Middle frontal gyrus (tissue), 1 donor: ENCODE results near the gene FXYD3.

Source experiments
- DNase-seq: peaks from one replicate; pipeline ENCODE4 v3.0.0-alpha.2; 2015; ENCODE audit warnings: low spot score; ENCODE audit errors: extremely low spot score

FXYD3 gene

DNA sequence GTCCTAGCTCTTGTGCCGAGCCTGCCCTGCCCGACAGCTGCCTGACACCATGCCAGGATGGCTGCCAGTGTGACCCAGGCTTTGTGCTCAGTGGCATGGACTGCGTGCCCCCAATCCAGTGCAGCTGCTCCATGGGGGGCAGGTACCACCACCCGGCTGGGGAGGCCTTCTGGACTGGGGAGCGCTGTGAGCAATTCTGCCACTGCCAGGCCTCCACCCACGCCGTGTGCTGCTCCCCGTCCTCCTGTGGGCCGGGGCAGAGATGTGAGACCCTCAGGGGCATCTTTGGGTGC, 9.4 kb upstream of the FXYD3 start:
- peak; percentile 50 for DNase-seq

DNA sequence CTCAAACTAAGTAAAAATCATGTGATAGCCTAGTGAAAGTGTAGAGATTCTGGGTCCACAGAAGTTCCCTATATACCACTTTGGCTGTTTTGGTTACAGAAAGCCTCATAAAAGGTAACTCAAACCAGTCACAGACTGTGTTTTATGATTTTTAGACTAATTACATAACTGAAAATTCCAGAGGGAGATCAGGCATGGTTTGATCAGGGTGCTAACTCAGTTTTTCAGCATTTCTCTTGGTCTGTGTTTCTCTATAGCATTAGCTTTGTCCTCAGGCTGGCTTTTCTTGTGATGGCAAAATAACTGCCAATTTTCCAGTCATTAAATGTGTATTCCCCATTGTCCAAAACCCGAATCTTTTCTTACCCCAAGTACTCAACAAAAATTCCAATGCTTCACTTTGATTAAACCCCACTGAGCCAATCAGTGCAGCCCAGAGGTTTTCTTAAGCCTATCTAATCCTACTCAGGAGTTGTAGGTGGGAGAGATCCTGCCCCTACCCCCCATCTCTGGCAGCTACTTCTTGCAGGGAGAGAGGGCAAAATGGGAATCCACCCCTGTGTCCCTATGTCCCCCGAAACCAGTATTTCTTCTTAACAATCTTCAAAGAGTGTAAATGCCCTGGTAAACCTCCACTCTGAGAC, 8.6 kb upstream of the FXYD3 start:
- DNase-seq = no peak

DNA sequence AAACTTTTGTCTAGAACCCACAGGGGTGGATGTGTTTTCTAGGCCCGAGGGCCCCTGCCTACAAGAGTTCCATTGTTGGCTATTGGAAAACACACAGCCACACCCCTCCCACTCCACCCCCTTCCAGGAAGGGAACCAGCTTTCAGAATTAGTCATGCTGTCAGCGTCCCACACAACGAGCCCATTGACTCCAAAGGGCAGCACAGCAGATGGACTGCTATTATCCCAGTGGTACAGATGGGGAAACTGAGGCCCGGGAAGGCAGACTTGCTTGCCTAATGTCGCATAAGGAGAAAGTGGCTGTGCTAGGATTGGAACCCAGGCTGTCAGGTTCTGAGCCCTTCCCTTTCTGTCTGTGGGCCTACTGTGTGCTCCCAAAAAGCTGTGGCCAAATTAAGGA, 8.1 kb upstream of the FXYD3 start:
- peak; percentile 71 for DNase-seq

DNA sequence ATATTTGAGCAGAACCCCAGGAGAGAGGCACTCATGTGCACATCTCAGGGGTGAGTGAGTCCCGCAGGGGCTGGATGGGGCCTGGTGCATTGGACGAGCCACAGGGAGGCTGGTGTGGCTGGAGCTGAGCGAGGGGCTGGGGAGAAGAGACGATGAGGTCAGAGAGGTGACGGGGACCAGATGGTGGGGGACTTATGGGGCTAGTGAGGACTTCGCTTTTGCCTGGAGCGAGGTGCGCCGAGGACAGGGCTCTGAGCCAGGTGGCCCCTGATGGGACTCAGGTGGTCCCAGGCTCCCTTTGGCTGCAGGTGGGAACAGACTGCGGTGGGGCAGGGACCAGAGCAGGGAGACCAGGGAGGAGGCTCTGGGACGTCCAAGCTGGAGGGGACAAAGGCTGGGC, 6.9 kb upstream of the FXYD3 start:
- no peak for DNase-seq

DNA sequence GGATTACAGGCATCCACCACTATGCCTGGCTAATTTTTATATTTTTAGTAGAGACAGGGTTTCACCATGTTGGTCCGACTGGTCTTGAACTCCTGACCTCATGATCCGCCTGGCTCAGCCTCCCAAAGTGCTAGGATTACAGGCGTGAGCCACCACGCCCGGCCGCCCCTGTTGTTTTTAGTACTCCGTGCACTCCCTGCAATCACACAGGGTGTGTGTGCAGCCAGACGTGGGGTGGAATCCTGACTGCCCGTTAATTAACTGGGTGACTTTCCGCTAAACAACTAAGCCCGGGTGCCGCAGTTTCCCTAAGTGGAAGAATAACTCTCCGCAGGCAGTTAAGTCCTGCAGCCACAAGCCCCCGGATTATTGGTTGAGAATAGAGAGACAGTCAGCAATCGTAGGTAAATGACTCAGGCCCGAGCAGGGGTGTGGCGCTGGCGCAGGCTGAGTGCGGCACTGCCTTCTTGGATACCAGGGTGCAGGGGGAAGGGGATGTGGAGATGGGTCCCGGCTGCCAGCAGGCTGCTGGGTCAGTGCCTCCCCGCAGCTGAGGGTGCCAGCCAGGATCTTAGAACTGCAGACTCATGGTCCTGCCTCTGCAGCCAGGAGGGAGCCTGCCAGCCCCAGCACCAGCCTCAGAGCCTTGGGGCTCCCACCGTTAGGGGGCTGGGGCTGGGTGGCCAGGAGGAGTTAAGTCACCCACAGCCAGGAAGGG, 6.1 kb upstream of the FXYD3 start:
- DNase-seq = no peak

DNA sequence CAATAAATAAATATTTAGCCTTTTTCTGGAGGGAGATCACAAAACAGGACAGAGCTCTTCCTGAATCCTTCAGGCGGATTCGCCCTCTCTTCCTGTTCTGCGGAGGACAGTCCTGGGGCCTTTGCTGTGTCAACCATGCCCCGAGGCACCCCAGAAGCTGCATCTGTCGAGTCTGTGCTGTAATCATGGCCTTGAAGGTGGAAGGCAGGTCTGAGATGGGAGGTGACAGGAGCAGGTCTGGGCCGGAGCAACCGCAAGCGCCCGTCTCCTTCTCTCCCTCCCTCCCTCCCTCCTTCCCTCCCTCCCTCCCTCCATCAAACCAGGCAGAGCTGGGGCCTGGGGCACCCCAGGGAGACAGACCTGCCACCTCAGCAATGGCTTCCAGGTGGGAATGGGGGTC, 4.6 kb upstream of the FXYD3 start:
- no peak for DNase-seq

DNA sequence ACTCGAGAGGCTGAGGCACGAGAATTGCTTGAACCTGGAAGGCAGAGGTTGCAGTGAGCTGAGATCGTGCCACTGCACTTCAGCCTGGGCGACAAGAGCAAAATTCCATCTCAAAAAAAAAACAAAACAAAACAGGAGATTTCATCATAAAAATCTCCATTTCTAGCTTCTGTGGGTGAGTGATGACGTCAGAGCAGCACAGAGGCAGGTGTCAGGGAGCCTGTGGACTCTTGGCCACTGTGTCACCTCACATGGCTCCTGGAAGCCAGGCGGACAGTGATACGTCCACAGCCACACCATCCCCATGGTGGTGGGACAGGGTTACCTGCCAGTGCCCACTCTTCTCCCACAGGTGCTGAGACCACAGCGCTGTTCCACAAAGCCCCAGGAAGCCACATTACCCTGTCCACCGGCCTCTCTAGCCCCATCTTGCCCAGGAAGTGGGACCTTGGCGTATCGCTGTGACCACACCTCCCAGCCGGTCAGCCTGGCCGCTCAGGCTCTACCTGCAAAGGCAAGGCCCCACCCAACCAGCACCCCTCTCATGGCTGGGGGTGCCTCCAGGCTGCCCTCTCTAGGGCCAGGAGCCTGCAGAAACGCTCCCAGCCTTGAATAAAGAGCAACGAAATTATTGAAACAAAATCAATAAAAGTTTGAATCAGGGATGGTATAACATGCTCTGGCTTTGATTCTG, 2.5 kb upstream of the FXYD3 start:
- DNase-seq = no peak

DNA sequence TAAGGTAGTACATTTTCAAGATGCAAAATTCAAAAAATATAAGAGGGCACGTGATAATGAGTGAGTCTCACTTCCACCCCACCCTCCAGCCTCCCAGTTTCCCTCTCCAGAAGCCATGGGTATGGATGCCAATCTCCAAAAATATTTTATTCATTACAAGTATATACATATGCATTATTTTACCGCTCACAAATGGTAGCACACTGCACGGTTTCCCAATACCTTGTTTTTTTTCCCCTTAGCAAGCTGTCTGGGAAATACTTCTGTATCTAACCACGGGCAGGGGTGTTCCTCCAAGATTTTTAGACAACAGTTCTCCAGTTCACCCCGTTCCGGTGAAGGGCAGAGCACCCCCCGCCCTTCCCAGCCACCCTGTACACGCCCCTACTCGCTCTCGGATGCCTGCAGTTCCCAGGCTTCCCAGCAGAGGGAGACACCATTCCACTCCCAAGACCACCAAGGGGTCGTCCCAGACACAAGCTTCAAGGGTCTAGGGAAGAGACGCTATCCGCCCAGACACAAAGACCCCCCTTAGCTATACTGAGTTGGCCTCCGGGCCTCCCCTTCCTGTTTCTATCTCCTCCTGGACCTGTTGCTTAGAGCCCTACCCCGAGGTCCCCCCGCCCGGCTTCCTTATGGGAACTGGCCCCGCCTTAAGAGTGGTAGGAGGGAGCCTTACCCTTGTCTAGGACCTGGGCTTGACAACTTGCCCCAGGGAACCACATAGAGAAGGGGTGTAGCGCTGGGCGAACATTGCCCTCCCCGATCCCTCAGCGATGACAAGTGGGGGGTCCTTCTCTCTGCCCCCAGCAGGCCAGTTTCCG, 1.1 kb upstream of the FXYD3 start:
- DNase-seq = no peak

DNA sequence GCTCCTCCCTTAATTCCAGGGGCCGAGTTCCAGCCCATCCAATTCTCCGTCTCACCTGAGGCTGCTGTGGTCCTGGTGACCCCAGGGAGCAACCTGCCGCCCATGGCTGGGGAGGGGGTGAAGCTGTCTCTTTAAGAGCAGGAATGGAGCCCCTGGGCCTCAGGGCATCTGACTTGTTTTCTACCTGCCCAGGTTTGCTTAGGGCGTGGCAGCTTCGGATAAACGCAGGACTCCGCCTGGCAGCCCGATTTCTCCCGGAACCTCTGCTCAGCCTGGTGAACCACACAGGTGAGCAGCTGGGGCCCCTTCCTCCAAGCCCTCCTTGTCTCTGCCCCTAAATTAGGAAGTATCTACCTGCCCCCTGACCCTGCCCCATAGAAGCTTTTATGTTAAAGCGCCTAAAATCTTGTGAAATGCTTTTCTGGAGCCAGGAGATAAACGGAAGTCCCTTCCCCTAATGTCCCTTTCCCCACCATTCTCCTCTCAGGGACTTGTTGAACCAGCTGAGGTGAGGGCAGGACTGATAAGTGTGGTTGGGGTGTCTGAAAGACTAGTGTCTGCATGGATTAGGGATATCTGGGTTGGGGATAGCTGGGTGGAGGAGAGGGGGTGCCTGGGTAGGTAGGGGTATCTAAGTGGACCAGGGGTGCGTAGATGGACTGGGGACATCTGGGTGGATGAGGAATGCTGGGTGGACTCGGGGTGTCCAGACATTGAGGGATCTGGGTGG, 614 bp downstream of the FXYD3 start:
- DNase-seq = no peak

DNA sequence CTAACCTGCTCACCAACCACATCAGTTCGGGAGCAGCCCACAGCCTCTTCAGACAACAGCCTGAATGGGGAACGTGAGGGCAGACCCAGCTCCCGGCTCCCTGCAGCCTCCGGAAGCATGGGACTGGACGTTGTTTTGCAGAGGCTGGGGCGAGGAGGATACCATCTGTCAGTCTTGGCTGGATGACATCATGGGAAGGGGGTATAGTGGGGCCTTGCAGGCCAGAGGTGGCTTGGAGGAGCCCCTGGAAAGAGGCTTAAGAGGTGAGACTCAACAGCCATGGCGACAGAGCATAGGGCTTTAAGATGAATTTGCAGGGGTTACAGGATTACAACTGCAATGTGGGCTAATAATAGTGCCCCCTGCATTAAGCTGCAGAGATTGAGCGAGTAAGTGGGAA, 1.5 kb downstream of the FXYD3 start:
- no peak for DNase-seq

DNA sequence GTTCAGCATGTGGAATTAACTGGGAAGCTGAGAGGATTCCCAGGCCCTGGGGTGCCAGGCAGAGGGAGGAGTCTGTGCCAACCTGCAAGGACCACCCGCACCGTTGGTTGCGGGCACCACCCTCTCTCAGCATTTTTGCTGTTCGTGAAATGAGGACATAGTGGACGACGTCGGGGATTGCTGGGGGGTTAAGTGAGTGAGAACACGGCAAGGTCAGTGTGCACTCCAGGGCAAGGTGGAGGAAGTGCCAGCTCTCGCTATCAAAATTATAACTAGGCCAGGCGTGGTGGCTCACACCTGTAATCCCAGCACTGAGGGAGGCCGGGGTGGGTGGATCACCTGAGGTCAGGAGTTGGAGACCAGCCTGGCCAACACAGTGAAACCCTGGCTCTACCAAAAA, 2.2 kb downstream of the FXYD3 start:
- DNase-seq = no peak

DNA sequence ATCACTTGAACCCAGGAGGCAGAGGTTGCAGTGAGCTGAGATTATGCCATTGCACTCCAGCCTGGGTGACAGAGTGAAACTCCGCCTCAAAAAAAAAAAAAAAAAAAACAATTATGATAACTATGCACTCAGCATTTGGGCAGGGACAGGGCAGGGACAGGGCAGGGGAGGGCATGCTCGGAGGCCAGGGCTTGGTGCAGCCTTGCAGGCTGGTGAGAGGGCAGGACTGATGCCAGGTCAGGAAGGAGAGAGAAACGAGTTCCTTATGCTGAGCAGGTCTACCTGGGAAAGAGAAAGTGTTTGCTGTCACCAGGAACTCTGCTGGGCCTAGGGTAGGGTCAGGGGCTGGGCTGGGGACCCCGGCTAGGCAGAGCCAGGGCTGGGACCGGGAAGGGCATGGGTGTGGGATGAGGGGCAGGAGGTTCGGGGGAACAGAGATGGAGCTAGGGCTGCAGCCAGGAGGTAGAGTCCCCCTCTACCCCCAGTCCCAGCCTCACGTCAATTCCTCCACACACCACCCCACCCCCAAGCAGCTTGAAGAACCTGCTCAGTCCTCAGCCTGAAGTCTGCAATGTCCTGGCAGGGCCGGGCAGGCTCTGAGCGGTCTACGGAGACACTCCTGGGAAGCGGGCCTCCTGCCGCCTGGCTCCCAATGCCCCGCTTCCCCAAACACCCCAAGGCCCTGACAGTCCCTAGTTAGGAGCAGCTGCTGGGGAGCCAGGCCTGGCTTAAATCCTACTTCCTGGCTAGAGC, 2.8 kb downstream of the FXYD3 start:
- no peak for DNase-seq

DNA sequence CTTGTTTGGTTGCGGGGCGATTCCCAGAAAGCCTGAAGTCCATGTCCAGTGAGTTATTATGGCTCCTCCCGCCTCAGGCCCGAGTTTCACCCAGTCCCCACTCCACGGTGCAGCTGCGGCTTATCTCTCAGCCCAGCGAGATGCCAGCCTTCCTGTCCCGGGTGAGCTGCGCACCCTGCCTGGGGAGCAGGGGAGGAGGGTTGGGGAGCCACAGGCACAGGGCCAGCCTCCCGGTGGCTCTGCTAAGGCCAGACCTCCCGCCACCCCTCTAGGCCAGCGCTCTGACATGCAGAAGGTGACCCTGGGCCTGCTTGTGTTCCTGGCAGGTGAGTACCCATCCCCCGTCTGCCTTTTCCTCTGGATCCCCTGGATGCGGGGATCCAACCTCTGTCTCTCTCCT, 3.5 kb downstream of the FXYD3 start:
- DNase-seq = no peak

DNA sequence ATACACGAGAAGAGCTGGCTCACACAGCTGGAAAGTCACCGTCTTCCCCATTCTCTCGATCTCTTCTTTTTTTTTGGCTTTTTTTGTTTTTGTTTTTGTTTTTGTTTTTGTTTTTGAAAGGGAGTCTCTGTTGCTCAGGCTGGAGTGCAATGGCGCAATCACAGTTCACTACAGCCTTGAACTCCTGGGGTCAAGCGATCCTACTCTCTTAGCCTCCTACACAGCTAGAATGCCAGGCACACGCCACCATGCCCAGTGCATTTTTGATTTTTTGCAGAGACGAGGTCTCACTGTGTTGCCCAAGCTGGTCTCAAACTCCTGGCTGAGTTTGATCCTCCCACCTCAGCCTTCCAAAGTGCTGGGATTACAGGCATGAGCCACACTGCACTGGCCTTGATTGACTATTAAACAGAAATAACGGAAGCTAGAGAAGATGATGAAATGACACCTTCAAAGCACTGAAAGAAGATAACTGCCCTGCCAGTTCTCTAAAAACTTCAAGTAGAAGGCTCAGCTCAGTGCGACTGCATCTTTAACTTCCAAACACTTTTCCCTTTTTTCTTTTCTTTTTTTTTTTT, 4.0 kb downstream of the FXYD3 start:
- DNase-seq = no peak

DNA sequence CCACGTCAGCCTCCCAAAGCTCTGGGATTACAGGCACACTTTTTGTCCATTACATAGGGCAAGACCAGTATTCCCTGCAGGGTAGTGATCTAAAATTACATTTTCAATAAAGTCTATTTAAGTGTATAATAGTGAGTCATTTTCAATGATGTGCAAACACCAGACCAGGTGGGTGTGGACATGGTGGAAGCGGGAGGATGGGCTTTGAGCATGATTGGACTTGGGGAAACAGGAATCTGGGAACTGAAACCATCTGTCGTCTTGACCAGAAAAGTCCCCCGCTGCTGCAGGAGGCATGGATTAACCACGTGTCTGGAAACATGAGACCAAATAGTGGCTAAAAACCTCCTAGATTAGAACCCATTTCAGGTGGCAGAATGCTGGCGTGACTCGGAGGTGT, 4.9 kb downstream of the FXYD3 start:
- no peak for DNase-seq

DNA sequence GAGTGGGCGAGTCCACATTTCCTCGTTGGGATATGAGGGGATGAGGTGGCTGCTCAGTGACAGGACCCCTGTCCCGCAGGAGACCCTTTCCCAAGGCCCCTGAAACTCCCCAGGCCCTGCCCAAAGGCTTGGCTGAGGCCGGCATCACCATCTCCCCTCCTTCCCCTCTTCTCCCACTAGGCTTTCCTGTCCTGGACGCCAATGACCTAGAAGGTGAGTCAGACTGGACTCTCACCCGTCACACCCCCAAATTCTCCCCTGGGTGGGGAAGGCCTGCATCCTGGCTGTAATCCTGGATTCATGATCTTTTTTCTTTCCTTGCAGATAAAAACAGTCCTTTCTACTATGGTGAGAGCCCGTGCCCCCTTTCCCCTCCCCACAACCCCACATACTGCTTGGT, 5.3 kb downstream of the FXYD3 start:
- no peak for DNase-seq

DNA sequence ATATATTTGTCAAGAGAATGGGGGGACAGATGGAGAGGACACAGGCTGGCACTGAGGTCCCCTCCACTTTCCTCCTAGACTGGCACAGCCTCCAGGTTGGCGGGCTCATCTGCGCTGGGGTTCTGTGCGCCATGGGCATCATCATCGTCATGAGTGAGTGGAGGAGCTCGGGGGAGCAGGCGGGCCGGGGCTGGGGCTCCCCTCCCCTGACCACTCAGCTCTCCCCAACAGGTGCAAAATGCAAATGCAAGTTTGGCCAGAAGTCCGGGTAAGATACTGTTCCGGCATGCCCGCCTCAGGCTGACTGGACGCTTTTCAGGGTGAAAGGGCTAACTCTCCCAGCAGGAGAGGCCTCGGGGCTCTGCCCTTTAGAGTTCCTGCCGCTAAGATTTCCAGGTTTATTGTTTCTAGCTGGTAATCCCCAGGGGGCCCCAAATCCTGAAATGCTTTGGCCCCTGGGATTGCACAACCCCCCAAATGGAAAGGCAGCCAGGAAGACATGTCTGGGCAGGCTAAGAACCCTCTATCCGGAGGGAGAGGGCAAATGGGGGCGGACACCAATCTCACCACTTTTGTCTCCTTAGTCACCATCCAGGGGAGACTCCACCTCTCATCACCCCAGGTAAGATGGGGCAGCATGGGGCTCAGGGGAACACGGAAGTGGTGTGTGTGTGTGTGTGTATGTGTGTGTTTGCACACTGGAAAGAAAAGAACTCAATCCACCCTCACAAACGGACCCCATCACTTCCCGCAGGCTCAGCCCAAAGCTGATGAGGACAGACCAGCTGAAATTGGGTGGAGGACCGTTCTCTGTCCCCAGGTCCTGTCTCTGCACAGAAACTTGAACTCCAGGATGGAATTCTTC, 7.3 kb downstream of the FXYD3 start:
- DNase-seq = no peak

DNA sequence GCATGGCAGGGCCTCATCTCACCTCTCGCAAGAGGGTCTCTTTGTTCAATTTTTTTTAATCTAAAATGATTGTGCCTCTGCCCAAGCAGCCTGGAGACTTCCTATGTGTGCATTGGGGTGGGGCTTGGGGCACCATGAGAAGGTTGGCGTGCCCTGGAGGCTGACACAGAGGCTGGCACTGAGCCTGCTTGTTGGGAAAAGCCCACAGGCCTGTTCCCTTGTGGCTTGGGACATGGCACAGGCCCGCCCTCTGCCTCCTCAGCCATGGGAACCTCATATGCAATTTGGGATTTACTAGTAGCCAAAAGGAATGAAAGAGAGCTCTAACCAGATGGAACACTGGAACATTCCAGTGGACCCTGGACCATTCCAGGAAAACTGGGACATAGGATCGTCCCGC, 8.0 kb downstream of the FXYD3 start:
- no peak for DNase-seq
